ENCODE measurements around the gene CDCA7L.

Gene CDCA7L

DNA sequence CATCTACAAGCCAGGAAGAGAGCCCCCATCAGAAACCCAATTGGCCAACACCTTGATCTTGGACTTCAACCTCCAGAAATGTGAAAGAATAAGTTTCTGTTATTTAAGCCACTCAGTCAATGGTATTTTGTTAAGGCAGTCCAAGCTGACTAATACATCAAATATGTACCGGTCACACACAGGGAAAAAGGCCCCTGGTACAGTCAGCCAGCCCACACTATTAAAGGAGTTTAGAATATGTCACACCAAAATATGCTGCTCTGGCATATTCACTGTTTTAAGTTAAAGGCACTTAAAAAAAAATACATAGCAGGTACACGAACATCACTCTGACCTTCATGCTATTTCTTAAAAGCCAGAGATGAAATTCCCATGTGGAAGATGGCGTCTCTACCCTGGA is 15.2 kb upstream of the CDCA7L start:
- DNase-seq (ENCODE audit: low read depth in 2 of 2), result peak; percentile 68 to 86
- H3K4me3 ChIP-seq (replicated peaks in 1 of 2; ENCODE audit: low read depth in 2 of 2, low read length in 2 of 2), result no peak overlapping the region
- TF ChIP-seq, protein P1, sequence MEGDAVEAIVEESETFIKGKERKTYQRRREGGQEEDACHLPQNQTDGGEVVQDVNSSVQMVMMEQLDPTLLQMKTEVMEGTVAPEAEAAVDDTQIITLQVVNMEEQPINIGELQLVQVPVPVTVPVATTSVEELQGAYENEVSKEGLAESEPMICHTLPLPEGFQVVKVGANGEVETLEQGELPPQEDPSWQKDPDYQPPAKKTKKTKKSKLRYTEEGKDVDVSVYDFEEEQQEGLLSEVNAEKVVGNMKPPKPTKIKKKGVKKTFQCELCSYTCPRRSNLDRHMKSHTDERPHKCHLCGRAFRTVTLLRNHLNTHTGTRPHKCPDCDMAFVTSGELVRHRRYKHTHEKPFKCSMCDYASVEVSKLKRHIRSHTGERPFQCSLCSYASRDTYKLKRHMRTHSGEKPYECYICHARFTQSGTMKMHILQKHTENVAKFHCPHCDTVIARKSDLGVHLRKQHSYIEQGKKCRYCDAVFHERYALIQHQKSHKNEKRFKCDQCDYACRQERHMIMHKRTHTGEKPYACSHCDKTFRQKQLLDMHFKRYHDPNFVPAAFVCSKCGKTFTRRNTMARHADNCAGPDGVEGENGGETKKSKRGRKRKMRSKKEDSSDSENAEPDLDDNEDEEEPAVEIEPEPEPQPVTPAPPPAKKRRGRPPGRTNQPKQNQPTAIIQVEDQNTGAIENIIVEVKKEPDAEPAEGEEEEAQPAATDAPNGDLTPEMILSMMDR (IDR thresholded peaks at IDR 0.05; ENCODE audit: low read depth, low read length), result no peak

DNA sequence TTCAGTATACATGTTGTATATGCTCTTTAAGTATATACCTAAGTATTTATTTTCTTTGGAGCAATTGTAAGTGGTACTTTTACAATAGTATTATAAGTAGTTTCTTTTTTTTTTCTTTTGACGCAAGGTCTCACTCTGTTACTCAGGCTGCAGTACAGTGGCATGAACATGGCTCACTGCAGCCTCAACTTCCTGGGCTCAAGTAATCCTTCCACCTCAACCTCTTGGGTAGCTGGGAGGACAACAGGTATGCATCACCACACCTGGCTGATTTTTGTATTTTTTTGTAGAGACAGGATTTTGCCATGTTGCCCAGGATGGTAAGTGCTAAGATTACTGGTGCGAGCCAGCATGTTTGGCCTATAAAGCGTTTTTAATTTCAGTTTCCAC is 13.7 kb upstream of the CDCA7L start:
- DNase-seq (ENCODE audit: low read depth in 2 of 2), result no peak
- TF ChIP-seq, protein P1 (IDR thresholded peaks at IDR 0.05; ENCODE audit: low read depth, low read length), result no peak
- H3K4me3 ChIP-seq (replicated peaks in 1 of 2; ENCODE audit: low read depth in 2 of 2, low read length in 2 of 2), result no peak overlapping the region

DNA sequence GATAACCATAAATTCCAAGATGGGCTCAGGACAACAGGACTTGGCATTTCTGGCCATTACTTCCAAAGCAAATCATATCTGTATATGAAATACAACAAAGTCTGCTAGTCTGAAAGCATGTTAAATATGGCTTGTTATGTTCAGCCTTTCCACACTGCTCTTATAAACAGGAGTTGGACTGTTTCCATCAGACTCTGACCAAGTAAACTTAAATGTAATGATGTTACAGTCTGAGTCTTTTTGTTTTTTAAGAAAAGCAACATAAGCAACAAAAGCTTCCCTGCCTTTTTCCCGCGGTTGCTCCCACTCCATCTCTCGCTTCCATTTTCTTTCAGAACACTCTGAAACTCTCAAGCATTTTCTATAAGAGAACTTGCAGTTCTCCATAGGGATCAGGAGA is 8.1 kb upstream of the CDCA7L start:
- DNase-seq (ENCODE audit: low read depth in 2 of 2), result no peak
- no peak overlapping the region for H3K4me3 ChIP-seq (replicated peaks in 1 of 2; ENCODE audit: low read depth in 2 of 2, low read length in 2 of 2)
- TF ChIP-seq, protein P1 (IDR thresholded peaks at IDR 0.05; ENCODE audit: low read depth, low read length), result no peak

DNA sequence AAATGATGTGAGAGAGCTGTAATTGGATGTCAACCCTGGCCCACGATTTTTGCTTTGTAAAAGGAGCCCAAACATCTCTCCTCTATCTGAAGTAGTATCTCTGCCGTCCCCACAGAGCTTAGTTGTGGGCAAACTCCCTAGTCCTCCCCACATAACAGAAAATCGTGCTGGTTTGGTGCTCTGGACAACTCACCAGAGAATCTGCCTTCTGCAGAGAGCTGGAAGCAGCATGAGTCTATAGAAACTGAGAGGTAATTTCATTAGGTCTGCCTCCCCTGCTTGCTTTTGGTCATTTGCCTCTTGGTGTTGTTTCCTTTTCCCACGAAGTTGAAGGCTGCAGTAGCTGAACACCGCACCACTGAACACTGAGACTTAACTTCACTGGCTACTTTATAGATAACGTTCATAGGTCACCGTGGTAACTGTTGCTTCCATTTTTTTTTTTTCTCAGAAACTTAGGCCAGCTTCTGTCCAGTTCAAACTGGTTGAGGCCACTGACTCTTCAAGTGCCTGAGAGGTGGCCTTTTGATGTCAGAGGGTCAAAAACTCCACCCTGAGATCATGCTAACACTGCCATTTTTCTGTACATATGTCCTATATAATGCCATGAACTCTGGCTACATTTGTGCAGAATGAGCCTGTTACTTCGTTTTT is 3.3 kb upstream of the CDCA7L start:
- peak in 1 of 2 donors; percentile 11 for DNase-seq (ENCODE audit: low read depth in 2 of 2)
- no peak overlapping the region for H3K4me3 ChIP-seq (replicated peaks in 1 of 2; ENCODE audit: low read depth in 2 of 2, low read length in 2 of 2)
- TF ChIP-seq, protein P1 (IDR thresholded peaks at IDR 0.05; ENCODE audit: low read depth, low read length), result no peak

DNA sequence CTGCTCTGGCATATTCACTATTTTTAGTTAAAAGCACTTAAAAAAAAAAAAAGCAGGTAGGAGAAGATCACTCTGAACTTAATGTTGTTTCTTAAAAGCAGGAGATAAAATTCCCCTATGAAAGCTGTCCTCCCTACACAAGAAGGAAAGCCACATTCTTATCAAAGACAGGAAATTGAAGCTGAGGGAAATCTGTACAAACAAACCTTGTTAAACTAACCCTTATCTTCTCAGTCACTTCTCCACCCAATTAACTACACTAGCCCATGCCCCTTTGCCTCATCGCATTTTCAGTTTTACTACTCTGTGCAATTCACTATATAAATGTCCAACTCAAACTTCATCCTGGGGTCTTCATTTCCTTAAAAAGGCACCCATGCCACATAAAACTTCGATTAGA is 2.7 kb upstream of the CDCA7L start:
- no peak overlapping the region for H3K4me3 ChIP-seq (replicated peaks in 1 of 2; ENCODE audit: low read depth in 2 of 2, low read length in 2 of 2)
- no peak for DNase-seq (ENCODE audit: low read depth in 2 of 2)
- TF ChIP-seq, protein P1 (IDR thresholded peaks at IDR 0.05; ENCODE audit: low read depth, low read length), result no peak

DNA sequence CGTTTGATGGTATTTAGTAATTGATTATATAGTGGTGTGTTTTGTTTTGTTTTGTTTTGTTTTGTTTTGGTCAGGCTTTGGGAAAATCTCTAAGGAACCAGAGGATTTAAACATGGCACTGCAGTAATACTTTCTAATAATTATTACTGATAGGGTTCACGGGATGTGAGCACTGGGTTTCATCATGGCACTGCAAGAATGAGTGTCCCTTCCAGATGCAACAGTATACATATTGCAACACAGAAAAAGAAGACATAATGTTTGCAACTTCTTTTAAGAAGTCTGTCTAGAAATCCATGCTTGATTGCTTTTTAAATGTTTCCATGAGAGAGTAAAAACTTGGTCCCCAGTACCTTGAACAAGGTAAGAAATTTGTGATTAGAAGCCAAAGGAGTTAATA is 2.2 kb upstream of the CDCA7L start:
- TF ChIP-seq, protein P1 (IDR thresholded peaks at IDR 0.05; ENCODE audit: low read depth, low read length), result no peak
- peak in 1 of 2 donors; percentile 18 for DNase-seq (ENCODE audit: low read depth in 2 of 2)
- H3K4me3 ChIP-seq (replicated peaks in 1 of 2; ENCODE audit: low read depth in 2 of 2, low read length in 2 of 2), result no peak overlapping the region

DNA sequence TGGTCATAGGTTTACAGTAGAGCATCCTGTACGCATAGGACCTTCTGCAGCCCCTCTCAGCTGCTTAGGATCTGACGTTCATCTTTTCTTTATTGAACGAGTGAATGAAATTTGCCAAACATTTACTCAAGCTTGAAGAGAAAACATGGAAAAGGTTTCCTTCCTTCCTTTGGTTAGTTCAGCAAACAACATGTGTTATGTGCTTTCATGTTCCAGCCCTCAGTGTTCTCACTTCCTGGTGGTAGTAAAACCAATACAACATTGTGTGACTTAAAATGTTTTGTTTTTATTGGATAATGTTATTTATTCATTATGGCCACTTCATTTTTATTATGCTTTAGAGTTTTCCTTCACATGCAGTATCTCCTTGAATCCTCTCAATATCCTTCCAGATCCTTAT is 1.4 kb upstream of the CDCA7L start:
- TF ChIP-seq, protein P1 (IDR thresholded peaks at IDR 0.05; ENCODE audit: low read depth, low read length), result no peak
- no peak for DNase-seq (ENCODE audit: low read depth in 2 of 2)

More for the DNA sequence above, 1.4 kb upstream of the CDCA7L start:
- no peak overlapping the region for H3K4me3 ChIP-seq (replicated peaks in 1 of 2; ENCODE audit: low read depth in 2 of 2, low read length in 2 of 2)

All from cardiac fibroblast (primary cell).